Glutamatergic neuron (in vitro differentiated cells): Measurements from ENCODE around the gene AFAP1L2. TPM values are rescaled to one million over a fixed set of nuclear protein-coding genes. Genes with fewer than 3 reads are reported as not detected.

Experiments used
- DNase-seq: peaks from one replicate; pipeline ENCODE4 v3.0.0; 2022
- H3K27ac Mint-ChIP-seq: one replicate; pipeline ENCODE4 v1.8.0; 2020; ENCODE audit warnings: mild to moderate bottlenecking, mixed read lengths, inconsistent platforms; ENCODE audit not compliant: unreplicated experiment
- H3K27me3 Mint-ChIP-seq: one replicate; pipeline ENCODE4 v1.8.0; 2020; ENCODE audit warnings: mild to moderate bottlenecking, moderate library complexity, mixed read lengths, inconsistent platforms; ENCODE audit not compliant: unreplicated experiment
- H3K36me3 Mint-ChIP-seq: one replicate; pipeline ENCODE4 v1.8.0; 2020; ENCODE audit warnings: mild to moderate bottlenecking, mixed read lengths, inconsistent platforms; ENCODE audit not compliant: unreplicated experiment
- H3K4me1 Mint-ChIP-seq: one replicate; pipeline ENCODE4 v1.8.0; 2020; ENCODE audit warnings: mild to moderate bottlenecking, low read depth, mixed read lengths, inconsistent platforms; ENCODE audit not compliant: unreplicated experiment
- H3K4me3 Mint-ChIP-seq: one replicate; pipeline ENCODE4 v1.8.0; 2020; ENCODE audit warnings: mild to moderate bottlenecking, mixed read lengths, inconsistent platforms; ENCODE audit not compliant: unreplicated experiment
- H3K9me3 Mint-ChIP-seq: one replicate; pipeline ENCODE4 v1.8.0; 2020; ENCODE audit warnings: mild to moderate bottlenecking, moderate library complexity, mixed read lengths, inconsistent platforms; ENCODE audit not compliant: unreplicated experiment
- CTCF ChIP-seq: fragments of 200-600 bp; sonication (generic); IDR thresholded peaks from one replicate; pipeline ENCODE4 v1.5.0; 2021; ENCODE audit not compliant: partially characterized antibody, unreplicated experiment
- total RNA-seq: library from RNA; stranded (reverse); fragmentation: NEBNext Ultra II Directional; extraction: Animal tissue kit (Norgen Biotek cat#: 25700); gene quantifications from one replicate; pipeline ENCODE4 v1.2.1, GENCODE V29; 2021; ENCODE audit not compliant: unreplicated experiment

AFAP1L2 gene
- total RNA-seq, 1 donor from 2014 or later = 1.9 TPM

GRCh38 chr10:114284346-114285071 lies 119.8 kb downstream of the AFAP1L2 start:
- Mint-ChIP-seq H3K27ac (no peak overlapping the region), H3K36me3 (peaks cover 4% of the 10 kb centered on the region), H3K27me3 (peaks cover 2% of the 10 kb centered on the region), H3K9me3 (no peaks in the 10 kb centered on the region), H3K4me3 (no peak overlapping the region), H3K4me1 (no peaks in the 10 kb centered on the region)
- DNase-seq = no peak
- no peak for TF ChIP-seq CTCF

GRCh38 chr10:114283535-114284234 lies 120.6 kb downstream of the AFAP1L2 start:
- Mint-ChIP-seq H3K9me3 (no peaks in the 10 kb centered on the region), H3K4me3 (no peak overlapping the region), H3K27ac (no peak overlapping the region), H3K27me3 (peaks cover 2% of the 10 kb centered on the region), H3K36me3 (peaks cover 4% of the 10 kb centered on the region), H3K4me1 (no peaks in the 10 kb centered on the region)
- no peak for TF ChIP-seq CTCF
- no peak for DNase-seq

- H3K9me3 Mint-ChIP-seq = no peaks in the 10 kb centered on the region
- no peaks in the 10 kb centered on the region for H3K36me3 Mint-ChIP-seq
- no peak for TF ChIP-seq CTCF
- no peak overlapping the region for H3K4me3 Mint-ChIP-seq
- DNase-seq = no peak
- H3K27me3 Mint-ChIP-seq = peaks cover under 1% of the 10 kb centered on the region
- no peaks in the 10 kb centered on the region for H3K4me1 Mint-ChIP-seq
- H3K27ac Mint-ChIP-seq = no peak overlapping the region
Measured at GRCh38 chr10:114283091-114283490, 121.2 kb downstream of the AFAP1L2 start.

- Mint-ChIP-seq H3K27me3 (peaks cover 3% of the 10 kb centered on the region), H3K27ac (no peak overlapping the region), H3K9me3 (no peaks in the 10 kb centered on the region), H3K4me3 (no peak overlapping the region), H3K4me1 (no peaks in the 10 kb centered on the region), H3K36me3 (no peaks in the 10 kb centered on the region)
- no peak for TF ChIP-seq CTCF
- DNase-seq = no peak
Measured at GRCh38 chr10:114282526-114282925, 121.8 kb downstream of the AFAP1L2 start.

GRCh38 chr10:114281461-114281860 lies 122.8 kb downstream of the AFAP1L2 start:
- Mint-ChIP-seq H3K27me3 (peaks cover 5% of the 10 kb centered on the region), H3K4me1 (no peaks in the 10 kb centered on the region), H3K9me3 (no peaks in the 10 kb centered on the region), H3K4me3 (no peak overlapping the region), H3K27ac (no peak overlapping the region), H3K36me3 (no peaks in the 10 kb centered on the region)
- TF ChIP-seq CTCF = no peak
- DNase-seq = no peak
